Measurements from ENCODE around the gene TFB1M.

- TF ChIP-seq CTCF (IDR thresholded peaks at IDR 0.05; ENCODE audit: extremely low read depth in 1 of 2, insufficient read depth in 1 of 2, low read depth in 1 of 2, low read length in 2 of 2) (no peak), POLR2A (IDR thresholded peaks at IDR 0.05; ENCODE audit: low read depth, low read length) (no peak), MAX (IDR thresholded peaks at IDR 0.05; ENCODE audit: insufficient read depth, insufficient read length) (no peak), POLR2AphosphoS5 (IDR thresholded peaks at IDR 0.05; ENCODE audit: insufficient read depth, low read depth, low read length) (no peak), EZH2 (IDR thresholded peaks at IDR 0.05; ENCODE audit: borderline replicate concordance, low read depth, low read length, severe bottlenecking) (no peak), GATA2 (IDR thresholded peaks at IDR 0.05; ENCODE audit: insufficient read depth, insufficient read length, low read depth, low read length) (no peak), JUN (IDR thresholded peaks at IDR 0.05; ENCODE audit: borderline replicate concordance, insufficient read depth, insufficient read length, low read depth) (no peak), MYC (IDR thresholded peaks at IDR 0.05; ENCODE audit: low read depth, low read length) (no peak)
Measured at GRCh38 chr6:155250701-155251381, 63.4 kb downstream of the TFB1M start.

All from endothelial cell of umbilical vein (primary cell).